Stimulated activated CD4-positive, alpha-beta T cell treated with anti-CD3 and anti-CD28 coated beads, Interleukin-4, amount 100 ng/mL, for 4 hours (primary cell): ENCODE results near the gene TMEM240.
"Not testable (repeated sequence)": the region's sequence is repeated elsewhere in the genome, so short reads cannot be mapped to it uniquely, and the experiment has no call there.

Experiments
- DNase-seq, 2 experiments: peaks; one replicate each; pipeline ENCODE4 v3.0.0-alpha.2; 2020

The TMEM240 gene

DNA sequence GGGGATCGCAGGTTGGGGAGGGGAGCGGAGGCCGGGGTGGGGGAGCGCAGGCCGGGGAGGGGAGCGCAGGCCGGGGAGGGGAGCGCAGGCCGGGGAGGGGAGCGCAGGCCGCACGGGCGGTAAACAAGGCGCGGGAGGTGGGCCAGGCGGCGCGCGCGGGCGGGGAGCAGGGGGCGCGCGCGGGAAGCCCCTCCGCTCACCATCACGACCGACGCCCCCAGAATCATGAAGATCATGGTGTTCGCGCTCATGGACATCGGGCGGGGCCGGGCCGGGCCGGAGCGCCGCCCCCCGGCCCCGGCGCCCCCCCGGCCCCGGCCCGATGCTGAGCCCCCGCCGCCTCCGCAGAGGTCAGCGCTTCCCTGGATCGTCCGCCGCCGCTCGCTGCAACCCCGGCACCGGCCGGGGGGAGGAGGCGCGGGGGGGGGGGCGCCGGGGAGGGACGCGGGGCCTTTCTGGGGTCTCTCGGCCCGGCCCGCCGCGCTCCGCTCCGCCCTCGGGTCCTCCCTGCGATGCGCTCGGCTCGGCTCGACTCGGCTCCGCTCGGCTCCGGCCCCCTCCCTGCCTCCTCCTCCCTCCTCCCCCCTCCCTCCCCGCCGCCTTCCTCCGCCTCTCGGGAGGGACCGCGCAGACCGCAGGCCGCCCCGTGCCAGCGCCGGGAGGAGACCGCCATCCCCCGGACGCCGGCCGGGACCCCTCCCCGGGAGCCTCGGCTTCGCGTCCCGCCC lies at the start of gene TMEM240:
Gene TMEM240, minus strand, starts transcription at position 535 of the 728 bp plus-strand sequence. Its CDS starts 278 bp downstream, at position 257.
- DNase-seq, result peak; percentile 52 to 63

DNA sequence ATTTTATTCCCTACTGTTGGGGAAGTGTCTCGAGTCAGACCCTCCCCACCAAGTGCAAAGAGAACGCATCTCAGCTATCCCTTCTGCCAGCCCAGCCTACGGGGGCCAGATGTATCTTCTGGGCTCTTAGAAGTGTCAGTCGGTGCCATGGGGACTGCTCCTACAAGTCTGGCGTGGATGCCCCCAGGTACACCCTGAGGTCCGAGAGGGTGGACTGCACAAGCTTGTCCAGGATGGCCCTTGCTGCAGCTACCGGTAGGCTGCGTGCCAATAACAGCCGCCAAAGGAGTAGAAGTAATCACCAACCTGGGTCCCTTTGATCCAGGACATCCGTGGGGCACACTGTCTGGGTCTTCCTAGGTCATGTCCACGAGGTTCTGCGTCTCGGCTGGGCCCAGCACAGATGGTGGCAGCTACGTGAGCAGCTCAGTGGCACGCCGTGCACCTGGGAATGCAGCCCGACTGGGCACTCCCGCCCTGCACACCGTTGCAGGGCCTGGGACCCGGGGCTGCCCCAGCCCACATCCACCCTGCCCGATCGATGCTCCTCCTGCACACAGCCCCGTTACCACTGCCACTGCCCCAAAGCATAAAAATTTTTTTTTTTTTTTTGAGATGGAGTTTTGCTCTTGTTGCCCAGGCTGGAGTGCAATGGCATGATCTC lies 43.1 kb upstream of the TMEM240 start:
- DNase-seq, result no peak

GRCh38 chr1:1582585-1583346 lies 42.3 kb upstream of the TMEM240 start:
- no peak for DNase-seq

GRCh38 chr1:1578371-1578940 lies 38.0 kb upstream of the TMEM240 start:
- no peak for DNase-seq

DNA sequence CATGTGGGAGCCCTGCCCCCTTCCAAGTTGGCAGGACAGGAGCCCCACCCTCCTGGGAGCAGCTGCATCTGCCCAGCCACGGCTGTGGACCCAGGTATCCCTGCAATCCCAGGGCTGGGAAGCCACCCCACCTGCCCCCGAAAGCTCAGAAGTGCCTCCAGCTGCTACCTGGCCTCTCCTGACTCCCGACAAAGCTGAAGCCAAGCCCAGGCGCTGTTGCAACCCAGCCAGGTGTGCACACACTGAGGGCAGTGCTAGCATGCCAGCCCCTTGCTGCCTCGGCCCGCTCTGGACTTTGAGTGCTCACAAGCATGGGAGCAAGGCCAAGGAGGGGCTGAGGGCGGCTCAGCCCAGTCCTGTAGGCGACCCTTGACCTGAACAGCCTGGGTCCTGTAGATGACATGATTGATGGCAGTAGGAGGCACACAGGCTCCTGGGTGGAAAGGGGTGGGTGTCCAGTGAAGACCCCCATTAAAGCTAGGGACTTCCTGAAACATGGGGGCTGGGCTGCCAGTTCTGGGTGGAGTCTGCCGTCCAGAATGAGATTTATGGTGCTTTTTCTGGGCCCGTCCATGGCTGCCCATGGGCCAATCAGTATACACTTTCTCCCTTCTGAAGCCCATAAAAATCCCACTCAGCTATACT lies 37.1 kb upstream of the TMEM240 start:
- DNase-seq, result no peak

- DNase-seq, result peak; percentile 89 to 92
Observed at GRCh38 chr1:1574721-1575537, 34.5 kb upstream of the TMEM240 start, which contains the start of gene SSU72. SSU72 (minus strand) TSS chr1:1574863; CDS start chr1:1574557, 306 bp downstream.

- DNase-seq, result peak in 1 of 2 experiments; percentile 67
Observed at GRCh38 chr1:1573843-1574720, 33.7 kb upstream of the TMEM240 start.

- DNase-seq, result no peak
Observed at GRCh38 chr1:1569341-1569740, 28.9 kb upstream of the TMEM240 start.

- no peak for DNase-seq
Observed at GRCh38 chr1:1567891-1568291, 27.5 kb upstream of the TMEM240 start.

GRCh38 chr1:1567152-1567875 lies 26.9 kb upstream of the TMEM240 start:
- no peak for DNase-seq

- DNase-seq, result no peak
Observed at GRCh38 chr1:1565340-1565739, 24.9 kb upstream of the TMEM240 start.

GRCh38 chr1:1564268-1564667 lies 23.8 kb upstream of the TMEM240 start:
- DNase-seq, result no peak

DNA sequence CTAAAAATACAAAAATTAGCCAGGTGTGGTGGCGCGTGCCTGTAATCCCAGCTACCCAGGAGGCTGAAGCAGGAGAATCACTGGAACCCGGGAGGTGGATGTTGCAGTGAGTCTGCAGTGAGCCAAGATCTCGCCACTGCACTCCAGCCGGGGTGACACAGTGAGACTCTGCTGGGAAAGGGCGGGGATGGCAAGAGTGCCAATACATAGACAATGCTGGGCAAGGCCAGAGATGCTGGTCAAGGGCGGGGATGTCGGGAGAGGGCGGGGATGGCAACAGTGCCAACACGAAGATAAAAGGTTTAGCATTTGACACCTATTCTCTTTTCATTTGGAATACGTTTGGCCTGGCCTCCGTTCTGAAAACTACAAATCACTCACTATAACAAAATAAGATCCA lies 23.3 kb upstream of the TMEM240 start:
- DNase-seq, result no peak

GRCh38 chr1:1562556-1563195 lies 22.3 kb upstream of the TMEM240 start:
- no peak for DNase-seq

DNA sequence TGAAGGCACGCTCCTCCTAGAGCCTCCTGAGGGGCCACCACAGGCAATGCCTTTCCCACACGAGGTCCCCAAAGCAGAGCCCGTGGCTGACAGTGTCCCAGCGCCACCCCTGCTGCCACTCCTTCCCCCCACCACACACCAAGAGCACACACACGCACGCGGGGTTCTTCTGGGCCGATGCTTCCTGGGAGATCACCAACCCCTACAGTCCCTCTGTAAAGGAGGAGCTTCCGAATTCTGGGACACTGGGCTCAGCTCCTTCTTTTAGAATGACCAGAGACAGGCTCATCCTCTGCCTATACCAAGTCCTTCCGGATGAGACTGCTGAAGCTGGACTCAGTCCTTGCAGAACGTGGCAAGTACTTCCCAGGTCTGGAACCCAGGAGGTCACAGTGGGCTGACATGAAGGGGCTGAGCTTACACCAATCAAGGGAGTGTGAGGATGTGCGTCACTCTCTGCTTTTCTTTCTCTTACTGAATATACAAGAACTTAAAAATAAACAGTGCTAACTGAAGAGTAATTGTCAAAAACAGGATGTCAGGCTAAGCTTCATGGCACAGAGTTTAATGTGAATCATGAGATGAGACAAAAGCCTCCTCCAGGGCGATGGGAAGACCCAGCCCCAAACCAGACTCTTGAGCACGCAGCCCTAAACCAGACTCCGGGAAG lies 21.5 kb upstream of the TMEM240 start:
- DNase-seq, result no peak

DNA sequence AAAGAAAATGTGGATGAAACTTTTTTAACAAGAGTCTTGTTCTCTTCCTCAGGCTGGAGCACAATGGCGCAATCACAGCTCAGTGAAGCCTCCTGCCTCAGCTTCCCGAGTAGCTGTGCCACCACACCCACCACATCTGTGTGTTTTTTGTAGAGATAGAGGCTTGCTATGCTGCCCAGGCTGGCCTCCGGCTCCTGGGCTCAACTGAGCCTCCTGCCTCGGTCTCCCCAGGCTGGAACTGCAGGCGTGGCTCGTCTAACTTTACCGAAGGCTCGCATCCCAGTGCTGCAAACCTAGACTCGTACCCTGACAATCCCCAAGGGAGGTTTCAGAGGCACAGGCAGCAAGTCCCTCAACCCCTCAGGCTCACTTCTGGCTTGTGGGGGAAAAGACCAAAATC lies 19.8 kb upstream of the TMEM240 start:
- no peak for DNase-seq

DNA sequence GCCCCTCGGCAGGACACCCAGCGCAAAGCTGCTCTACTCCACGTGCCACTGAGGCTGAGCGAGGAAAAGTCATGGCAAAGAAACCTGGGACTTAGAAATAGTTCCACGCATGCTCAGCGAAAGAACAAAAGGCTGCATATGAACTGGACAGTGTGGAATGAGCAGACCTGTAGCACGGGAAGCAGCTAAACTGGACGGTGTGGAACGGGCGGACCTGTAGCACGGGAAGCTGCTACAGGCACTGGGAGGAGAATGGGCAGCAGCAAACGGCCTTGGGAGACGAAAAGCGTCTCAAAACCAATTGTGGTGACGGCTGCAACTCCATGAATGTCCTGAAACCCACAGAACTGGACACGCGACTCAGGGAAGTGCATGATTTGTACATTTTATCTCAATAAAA lies 18.6 kb upstream of the TMEM240 start:
- no peak for DNase-seq

DNA sequence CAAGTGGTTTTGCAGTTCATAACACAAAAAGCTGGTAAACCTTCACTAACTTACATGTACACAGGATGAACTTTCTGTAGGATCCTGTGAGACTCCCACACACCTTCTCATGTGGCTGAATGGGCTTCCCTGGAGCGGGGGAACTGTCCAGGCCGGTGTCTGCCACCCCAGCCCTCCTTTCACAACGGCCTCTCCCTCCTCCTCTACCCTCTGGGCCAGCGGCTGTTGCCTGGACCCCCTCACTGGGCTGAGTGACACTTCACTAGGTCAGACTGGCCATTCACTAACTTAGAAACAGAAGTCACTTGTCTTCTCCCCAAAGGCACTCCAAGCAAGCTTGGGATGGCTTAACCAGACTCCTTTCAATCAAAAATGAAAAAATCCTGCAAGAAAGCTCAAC lies 18.2 kb upstream of the TMEM240 start:
- no peak for DNase-seq

DNA sequence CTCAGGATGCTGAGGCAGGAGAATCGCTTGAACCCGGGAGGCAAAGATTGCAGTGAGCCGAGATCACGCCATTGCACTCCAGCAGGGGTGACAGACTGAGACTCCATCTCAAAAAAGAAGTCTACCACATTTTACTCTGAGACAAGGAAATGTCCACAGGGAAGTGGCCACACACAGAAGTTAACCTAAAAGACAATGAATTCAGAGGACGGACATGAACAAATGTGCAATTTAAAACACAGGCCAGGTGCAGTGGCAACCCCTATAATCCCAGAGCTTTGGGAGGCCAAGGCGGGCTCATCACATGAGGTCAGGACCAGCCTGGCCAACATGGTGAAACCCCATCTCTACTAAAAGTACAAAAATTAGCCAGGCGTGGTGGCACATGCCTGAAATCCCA lies 17.3 kb upstream of the TMEM240 start:
- DNase-seq, result not testable (repeated sequence)
